Measurements from ENCODE around the gene KCNMA1. TPM values are rescaled to one million over a fixed set of nuclear protein-coding genes. Genes with fewer than 3 reads are reported as not detected.

KCNMA1 gene
- total and polyA plus RNA-seq, 7 donors, result 15.3 to 427 (median 256) TPM

- no peak for DNase-seq
Measured at GRCh38 chr10:77361426-77361825, 276.2 kb downstream of the KCNMA1 start.

GRCh38 chr10:77360835-77361234, 276.8 kb downstream of the KCNMA1 start:
- no peaks in the 10 kb centered on the region for H3K36me3 ChIP-seq
- peak overlapping the region in 2 of 4 donors; percentile 12 to 70 for H3K27ac ChIP-seq
- H3K9me3 ChIP-seq, result no peaks in the 10 kb centered on the region
- WGBS, 2 donors, result 88 to 89% methylated on average over 5 of the region's 5 CpGs
- DNase-seq, result no peak
- H3K4me3 ChIP-seq, result no peak overlapping the region
- intact Hi-C loops (cut with DNase I), result no loop called here
- no peaks in the 10 kb centered on the region for H3K27me3 ChIP-seq
- H3K4me1 ChIP-seq, result peaks cover 0 to 54% (median 33%) of the 10 kb centered on the region in 4 donors
- no peak for TF ChIP-seq POLR2A (IDR thresholded peaks at IDR 0.05)
- no peak for TF ChIP-seq POLR2AphosphoS5 (IDR thresholded peaks at IDR 0.05)
- no peak for TF ChIP-seq CTCF (IDR thresholded peaks at IDR 0.05)
- no peak for TF ChIP-seq EP300 (IDR thresholded peaks at IDR 0.05)

More at GRCh38 chr10:77361426-77361825, 276.2 kb downstream of the KCNMA1 start:
- Histone ChIP-seq H3K27me3 (no peaks in the 10 kb centered on the region), H3K9me3 (no peaks in the 10 kb centered on the region), H3K4me3 (no peak overlapping the region), H3K36me3 (no peaks in the 10 kb centered on the region), H3K27ac (peak overlapping the region in 1 of 4 donors; percentile 70), H3K4me1 (peaks cover 0 to 54% (median 33%) of the 10 kb centered on the region in 4 donors)
- intact Hi-C loops (cut with DNase I), result no loop called here
- 91 to 92% methylated on average over 9 of the region's 9 CpGs for WGBS, 2 donors
- no peak for TF ChIP-seq POLR2A (IDR thresholded peaks at IDR 0.05)
- no peak for TF ChIP-seq EP300 (IDR thresholded peaks at IDR 0.05)
- TF ChIP-seq POLR2AphosphoS5 (IDR thresholded peaks at IDR 0.05), result no peak
- TF ChIP-seq CTCF (IDR thresholded peaks at IDR 0.05), result no peak

- Histone ChIP-seq H3K4me1 (peaks cover 0 to 48% (median 26%) of the 10 kb centered on the region in 4 donors), H3K27ac (peak overlapping the region in 2 of 4 donors; percentile 63 to 70), H3K36me3 (no peaks in the 10 kb centered on the region), H3K27me3 (no peaks in the 10 kb centered on the region), H3K4me3 (no peak overlapping the region), H3K9me3 (no peaks in the 10 kb centered on the region)
- intact Hi-C loops (cut with DNase I), result no loop called here
- TF ChIP-seq POLR2A (IDR thresholded peaks at IDR 0.05) (no peak), CTCF (IDR thresholded peaks at IDR 0.05) (no peak), EP300 (IDR thresholded peaks at IDR 0.05) (no peak), POLR2AphosphoS5 (IDR thresholded peaks at IDR 0.05) (no peak)
- no peak for DNase-seq
- 69 to 89% methylated on average over 2 of the region's 2 CpGs for WGBS, 2 donors
Measured at GRCh38 chr10:77359950-77360520, 277.6 kb downstream of the KCNMA1 start.

- Histone ChIP-seq H3K9me3 (no peaks in the 10 kb centered on the region), H3K36me3 (no peaks in the 10 kb centered on the region), H3K4me1 (peaks cover 0 to 41% (median 18%) of the 10 kb centered on the region in 4 donors), H3K27ac (peak overlapping the region in 3 of 4 donors; percentile 33 to 70 (median 63)), H3K27me3 (no peaks in the 10 kb centered on the region), H3K4me3 (no peak overlapping the region)
- intact Hi-C loops (cut with DNase I), result no loop called here
- no peak for DNase-seq
- WGBS, 2 donors, result 87 to 91% methylated on average over 9 of the region's 9 CpGs
- no peak for TF ChIP-seq EP300 (IDR thresholded peaks at IDR 0.05)
- TF ChIP-seq POLR2AphosphoS5 (IDR thresholded peaks at IDR 0.05), result no peak
- TF ChIP-seq CTCF (IDR thresholded peaks at IDR 0.05), result no peak
- no peak for TF ChIP-seq POLR2A (IDR thresholded peaks at IDR 0.05)
Measured at GRCh38 chr10:77359287-77359691, 278.3 kb downstream of the KCNMA1 start.

DNA sequence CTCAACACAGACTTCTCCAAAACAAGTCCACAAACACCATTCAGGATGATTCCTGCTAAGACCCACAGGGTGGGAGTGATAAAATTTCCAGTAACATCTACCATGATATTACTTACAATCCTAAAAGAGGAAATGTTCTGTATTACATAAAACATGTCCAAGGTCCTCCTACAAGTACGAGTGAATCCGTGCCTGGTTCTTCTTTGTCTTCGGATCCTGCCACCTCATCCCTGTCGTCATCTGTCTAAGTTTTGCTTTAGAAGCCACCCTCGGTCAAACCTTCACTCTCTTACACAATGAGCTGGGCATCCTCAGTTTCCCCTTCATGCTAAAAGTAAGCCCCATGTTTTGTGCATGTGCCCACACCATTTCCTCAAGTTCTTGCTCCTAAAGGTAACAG, 279.0 kb downstream of the KCNMA1 start:
- Histone ChIP-seq H3K4me1 (peaks cover 0 to 37% (median 15%) of the 10 kb centered on the region in 4 donors), H3K36me3 (no peaks in the 10 kb centered on the region), H3K27ac (peak overlapping the region in 2 of 4 donors; percentile 63 to 70), H3K9me3 (no peaks in the 10 kb centered on the region), H3K4me3 (no peak overlapping the region), H3K27me3 (no peaks in the 10 kb centered on the region)
- DNase-seq, result no peak
- TF ChIP-seq CTCF (IDR thresholded peaks at IDR 0.05) (no peak), EP300 (IDR thresholded peaks at IDR 0.05) (no peak), POLR2AphosphoS5 (IDR thresholded peaks at IDR 0.05) (no peak), POLR2A (IDR thresholded peaks at IDR 0.05) (no peak)
- intact Hi-C loops (cut with DNase I), result no loop called here
- 93% methylated on average over 5 of the region's 5 CpGs for WGBS, 2 donors
